CD4-positive, alpha-beta T cell (primary cell): ENCODE data around the gene ATP11A. TPM values are rescaled to one million over a fixed set of nuclear protein-coding genes. Genes with fewer than 3 reads are reported as not detected.

ENCODE experiments used
- ATAC-seq: fragments of 200-7000 bp; cut with Tn5 transposase; one replicate; pipeline ENCODE4 v1.10.0; 2022; ENCODE audit warnings: mild to moderate bottlenecking; ENCODE audit not compliant: poor library complexity
- CTCF ChIA-PET: fragments of 350-600 bp; sonication (Branson Sonifier 250); formaldehyde crosslinking; loops from one replicate; lab custom pipeline; 2021; ENCODE audit warnings: antibody characterized with exemption, inconsistent platforms; lab: Charles Lee
- POLR2A ChIA-PET: fragments of 350-600 bp; sonication (Branson Sonifier 250); formaldehyde crosslinking; loops from one replicate; lab custom pipeline; 2021; ENCODE audit warnings: antibody characterized with exemption, inconsistent platforms; lab: Charles Lee
- DNase-seq, 14 experiments: peaks; one replicate each; pipeline ENCODE4 v3.0.0-alpha.2; 2013 to 2020; ENCODE audit warnings: mixed read lengths in 2 of 14
- H3K27ac ChIP-seq, 2 donors: one replicate each; pipeline versions ENCODE4 v1.5.1 to v1.7.0; 2013; ENCODE audit warnings: low read length in 2 of 2, low read depth in 1 of 2, mild to moderate bottlenecking in 1 of 2
- H3K27me3 ChIP-seq, 2 experiments: 1 replicate in 1 of 2; 2 replicates in 1 of 2; pipeline versions ENCODE4 v1.6.1 to v1.7.0; 2013; ENCODE audit warnings: low read length in 2 of 2, control low read depth in 1 of 2, mild to moderate bottlenecking in 1 of 2, moderate library complexity in 1 of 2; ENCODE audit not compliant: insufficient read depth in 2 of 2, control insufficient read depth in 1 of 2
- H3K36me3 ChIP-seq: one replicate; pipeline ENCODE4 v1.6.1; 2013; ENCODE audit warnings: low read length, control low read depth; ENCODE audit not compliant: insufficient read depth
- H3K4me1 ChIP-seq: one replicate; pipeline ENCODE4 v1.6.1; 2013; ENCODE audit warnings: low read length, control low read depth; ENCODE audit not compliant: insufficient read depth
- H3K4me3 ChIP-seq: one replicate; pipeline ENCODE4 v1.5.1; 2013; ENCODE audit warnings: mild to moderate bottlenecking, low read length, moderate library complexity
- H3K9me3 ChIP-seq, 2 experiments: 1 replicate in 1 of 2; 2 replicates in 1 of 2; pipeline versions ENCODE4 v1.6.1 to v1.7.0; 2013; ENCODE audit warnings: low read length in 2 of 2, mild to moderate bottlenecking in 2 of 2, control low read depth in 1 of 2, moderate library complexity in 1 of 2; ENCODE audit not compliant: control insufficient read depth in 1 of 2, insufficient read depth in 1 of 2
- H3K27ac Mint-ChIP-seq: one replicate; pipeline ENCODE4 v1.8.0; 2020; ENCODE audit warnings: mixed read lengths
- H3K27me3 Mint-ChIP-seq: one replicate; pipeline ENCODE4 v1.8.0; 2021; ENCODE audit warnings: mixed read lengths
- H3K36me3 Mint-ChIP-seq: one replicate; pipeline ENCODE4 v1.8.0; 2021; ENCODE audit warnings: low read depth, mixed read lengths
- H3K4me1 Mint-ChIP-seq: one replicate; pipeline ENCODE4 v1.8.0; 2021; ENCODE audit warnings: low read depth, mixed read lengths
- H3K4me3 Mint-ChIP-seq: one replicate; pipeline ENCODE4 v1.8.0; 2020; ENCODE audit warnings: mild to moderate bottlenecking, mixed read lengths
- H3K9me3 Mint-ChIP-seq: one replicate; pipeline ENCODE4 v1.8.0; 2020; ENCODE audit warnings: mixed read lengths
- intact Hi-C, 2 experiments: fragments of 100-400 bp; cut with DNase I in 1 of 2; cut with micrococcal nuclease in 1 of 2; formaldehyde crosslinking; loops; one replicate each; pipeline versions ENCODE4 v1.15.1 to v1.9.0; 2023 to 2025; cut with DNase I, micrococcal nuclease
- total RNA-seq, 174 experiments: library from RNA in 2 of 174; stranded (reverse) in 2 of 174; gene quantifications; one replicate each; pipeline ENCODE4 v1.2.3 and lab custom pipeline; 2021 to 2026
- TF ChIP-seq, protein P1 (sequence below): fragments of 200-600 bp; IDR thresholded peaks from one replicate; pipeline ENCODE4 v1.8.0; 2022; ENCODE audit warnings: antibody characterized with exemption, mild to moderate bottlenecking

ATP11A gene
- total RNA-seq, 2 experiments from 2014 or later, result 56.7 to 66.8 TPM

GRCh38 chr13:112669881-112670499 lies 19.8 kb upstream of the ATP11A start:
- no peaks in the 10 kb centered on the region for H3K27me3 ChIP-seq
- TF ChIP-seq, protein P1, sequence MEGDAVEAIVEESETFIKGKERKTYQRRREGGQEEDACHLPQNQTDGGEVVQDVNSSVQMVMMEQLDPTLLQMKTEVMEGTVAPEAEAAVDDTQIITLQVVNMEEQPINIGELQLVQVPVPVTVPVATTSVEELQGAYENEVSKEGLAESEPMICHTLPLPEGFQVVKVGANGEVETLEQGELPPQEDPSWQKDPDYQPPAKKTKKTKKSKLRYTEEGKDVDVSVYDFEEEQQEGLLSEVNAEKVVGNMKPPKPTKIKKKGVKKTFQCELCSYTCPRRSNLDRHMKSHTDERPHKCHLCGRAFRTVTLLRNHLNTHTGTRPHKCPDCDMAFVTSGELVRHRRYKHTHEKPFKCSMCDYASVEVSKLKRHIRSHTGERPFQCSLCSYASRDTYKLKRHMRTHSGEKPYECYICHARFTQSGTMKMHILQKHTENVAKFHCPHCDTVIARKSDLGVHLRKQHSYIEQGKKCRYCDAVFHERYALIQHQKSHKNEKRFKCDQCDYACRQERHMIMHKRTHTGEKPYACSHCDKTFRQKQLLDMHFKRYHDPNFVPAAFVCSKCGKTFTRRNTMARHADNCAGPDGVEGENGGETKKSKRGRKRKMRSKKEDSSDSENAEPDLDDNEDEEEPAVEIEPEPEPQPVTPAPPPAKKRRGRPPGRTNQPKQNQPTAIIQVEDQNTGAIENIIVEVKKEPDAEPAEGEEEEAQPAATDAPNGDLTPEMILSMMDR, result no peak
- DNase-seq (no peak), ATAC-seq (no peak)
- no peak overlapping the region for H3K27ac ChIP-seq
- H3K4me1 Mint-ChIP-seq, result peaks cover 31% of the 10 kb centered on the region
- ChIA-PET POLR2A (no interaction called here), CTCF (no interaction called here)
- intact Hi-C loops, result no loop called here
- no peak overlapping the region for H3K4me3 ChIP-seq
- H3K27me3 Mint-ChIP-seq, result no peaks in the 10 kb centered on the region
- H3K27ac Mint-ChIP-seq, result no peak overlapping the region
- no peaks in the 10 kb centered on the region for H3K36me3 Mint-ChIP-seq
- no peaks in the 10 kb centered on the region for H3K9me3 Mint-ChIP-seq
- no peaks in the 10 kb centered on the region for H3K36me3 ChIP-seq
- H3K4me3 Mint-ChIP-seq, result no peak overlapping the region
- peaks cover 16% of the 10 kb centered on the region for H3K4me1 ChIP-seq
- no peaks in the 10 kb centered on the region for H3K9me3 ChIP-seq

GRCh38 chr13:112670864-112671263 lies 19.0 kb upstream of the ATP11A start:
- ATAC-seq (no peak), DNase-seq (no peak)
- CTCF ChIA-PET, result no interaction called here
- Mint-ChIP-seq H3K4me1 (peaks cover 40% of the 10 kb centered on the region), H3K4me3 (no peak overlapping the region), H3K27me3 (no peaks in the 10 kb centered on the region), H3K9me3 (no peaks in the 10 kb centered on the region), H3K27ac (no peak overlapping the region), H3K36me3 (no peaks in the 10 kb centered on the region)
- POLR2A ChIA-PET, result no interaction called here
- Histone ChIP-seq H3K27ac (no peak overlapping the region), H3K9me3 (no peaks in the 10 kb centered on the region), H3K36me3 (no peaks in the 10 kb centered on the region), H3K4me3 (no peak overlapping the region), H3K4me1 (peaks cover 17% of the 10 kb centered on the region), H3K27me3 (no peaks in the 10 kb centered on the region)
- intact Hi-C loops, result no loop called here
- TF ChIP-seq, protein P1, result no peak

GRCh38 chr13:112671359-112671758 lies 18.5 kb upstream of the ATP11A start:
- H3K27me3 Mint-ChIP-seq, result no peaks in the 10 kb centered on the region
- POLR2A ChIA-PET, result interaction anchor here (0.7 kb wide), 2 partner anchors 35 to 114 kb away, joined by 3 to 4 read pairs; no protein-coding TSS in a partner anchor
- no peaks in the 10 kb centered on the region for H3K36me3 ChIP-seq

More at GRCh38 chr13:112671359-112671758, 18.5 kb upstream of the ATP11A start:
- no peak for DNase-seq
- TF ChIP-seq, protein P1, result no peak
- Mint-ChIP-seq H3K27ac (no peak overlapping the region), H3K36me3 (no peaks in the 10 kb centered on the region), H3K4me1 (peaks cover 41% of the 10 kb centered on the region), H3K9me3 (no peaks in the 10 kb centered on the region), H3K4me3 (no peak overlapping the region)
- ATAC-seq, result no peak
- Histone ChIP-seq H3K27me3 (no peaks in the 10 kb centered on the region), H3K9me3 (no peaks in the 10 kb centered on the region), H3K4me1 (peaks cover 17% of the 10 kb centered on the region), H3K4me3 (no peak overlapping the region), H3K27ac (no peak overlapping the region)
- intact Hi-C loops, result no loop called here
- CTCF ChIA-PET, result interaction anchor here (0.7 kb wide), 1 partner anchor 151 kb away, joined by 3 read pairs; no protein-coding TSS in a partner anchor
